Measurements from ENCODE around the gene TXNDC8. TPM values are rescaled to one million over a fixed set of nuclear protein-coding genes. Genes with fewer than 3 reads are reported as not detected.

The TXNDC8 gene
- total and polyA plus RNA-seq, 5 experiments from 2014 or later = not detected

DNA sequence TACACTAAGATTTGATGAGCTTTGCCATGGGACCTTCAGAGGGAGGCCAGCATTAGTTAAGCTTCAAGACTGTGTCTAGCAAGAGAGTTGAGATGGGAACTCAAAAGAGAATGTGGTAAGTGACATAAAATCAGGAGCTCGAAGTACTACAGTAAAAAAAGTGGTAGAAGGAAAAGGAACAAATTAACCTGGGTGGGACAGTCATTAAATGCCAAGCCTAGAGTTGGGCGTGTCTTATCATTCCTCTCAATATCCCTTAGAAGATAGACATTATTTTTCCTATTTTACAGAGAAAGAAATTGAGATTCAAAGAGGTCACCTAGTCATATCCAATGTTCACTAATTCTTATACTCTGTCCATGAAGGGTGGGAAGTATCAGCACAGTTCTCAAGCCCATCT is 78.1 kb downstream of the TXNDC8 start:
- H3K36me3 Mint-ChIP-seq = no peaks in the 10 kb centered on the region
- ATAC-seq (no peak), DNase-seq (no peak)
- H3K4me3 Mint-ChIP-seq = no peak overlapping the region
- peaks cover 0 to 3% (median 0%) of the 10 kb centered on the region in 9 donors for H3K9me3 Mint-ChIP-seq
- POLR2A ChIA-PET = no interaction called here
- peaks cover 15 to 26% (median 17%) of the 10 kb centered on the region in 4 donors for H3K4me1 Mint-ChIP-seq
- H3K27me3 Mint-ChIP-seq = peaks cover 0 to 3% (median 0%) of the 10 kb centered on the region in 5 donors
- no peak overlapping the region for H3K27ac Mint-ChIP-seq

DNA sequence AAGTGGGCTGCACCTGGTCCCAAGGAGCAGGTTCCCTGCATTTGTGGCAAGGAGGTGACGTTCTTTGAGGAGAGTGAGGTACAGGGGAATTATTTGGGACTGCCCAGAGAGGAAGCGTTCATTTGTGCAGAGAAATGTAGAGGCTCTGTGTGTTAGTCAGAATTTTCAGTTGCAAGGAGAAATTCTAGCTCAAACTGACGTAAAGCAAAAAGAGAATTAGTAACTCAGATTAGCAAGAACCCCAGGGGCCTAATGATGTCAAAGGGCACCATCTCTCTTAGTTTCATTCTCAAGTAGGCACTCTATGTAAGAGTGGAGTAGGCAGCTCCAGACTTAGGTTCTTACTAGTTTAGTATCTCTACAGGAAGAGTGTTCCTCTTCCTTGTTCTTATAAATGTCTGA is 79.0 kb downstream of the TXNDC8 start:
- Mint-ChIP-seq H3K27me3 (peaks cover 0 to 3% (median 0%) of the 10 kb centered on the region in 5 donors), H3K9me3 (no peaks in the 10 kb centered on the region), H3K4me1 (peaks cover 18 to 31% (median 22%) of the 10 kb centered on the region in 4 donors), H3K36me3 (no peaks in the 10 kb centered on the region), H3K27ac (peak overlapping the region in 2 of 10 donors; percentile 9 to 25), H3K4me3 (no peak overlapping the region)
- POLR2A ChIA-PET = no interaction called here
- ATAC-seq (no peak), DNase-seq (no peak)

DNA sequence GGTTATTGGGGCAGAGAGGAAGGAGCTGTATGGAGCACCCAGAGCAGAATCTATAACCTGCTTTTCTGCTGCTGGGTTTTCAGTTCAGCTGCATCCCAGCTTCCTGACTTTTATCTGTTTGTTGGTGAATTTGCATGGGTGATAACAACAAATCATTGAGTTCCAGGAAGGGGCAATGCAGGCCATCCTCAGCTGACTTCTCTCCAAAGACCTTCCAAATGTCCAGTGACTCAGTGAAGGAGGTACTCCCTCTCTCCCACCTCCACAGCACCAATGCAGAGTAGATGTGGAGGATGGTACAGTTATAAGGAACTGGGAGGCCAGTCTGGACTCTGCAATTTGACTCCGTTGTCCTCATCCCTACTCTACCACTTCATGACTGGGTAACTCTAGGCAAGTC is 79.7 kb downstream of the TXNDC8 start:
- ATAC-seq (no peak), DNase-seq (no peak)
- peak overlapping the region in 2 of 10 donors; percentile 4 to 91 for H3K27ac Mint-ChIP-seq
- POLR2A ChIA-PET = no interaction called here
- no peaks in the 10 kb centered on the region for H3K36me3 Mint-ChIP-seq
- no peaks in the 10 kb centered on the region for H3K9me3 Mint-ChIP-seq
- peaks cover 0 to 3% (median 0%) of the 10 kb centered on the region in 5 donors for H3K27me3 Mint-ChIP-seq
- H3K4me1 Mint-ChIP-seq = peaks cover 18 to 35% (median 28%) of the 10 kb centered on the region in 4 donors
- H3K4me3 Mint-ChIP-seq = peak overlapping the region in 4 of 10 donors; percentile 1 to 97 (median 94)

DNA sequence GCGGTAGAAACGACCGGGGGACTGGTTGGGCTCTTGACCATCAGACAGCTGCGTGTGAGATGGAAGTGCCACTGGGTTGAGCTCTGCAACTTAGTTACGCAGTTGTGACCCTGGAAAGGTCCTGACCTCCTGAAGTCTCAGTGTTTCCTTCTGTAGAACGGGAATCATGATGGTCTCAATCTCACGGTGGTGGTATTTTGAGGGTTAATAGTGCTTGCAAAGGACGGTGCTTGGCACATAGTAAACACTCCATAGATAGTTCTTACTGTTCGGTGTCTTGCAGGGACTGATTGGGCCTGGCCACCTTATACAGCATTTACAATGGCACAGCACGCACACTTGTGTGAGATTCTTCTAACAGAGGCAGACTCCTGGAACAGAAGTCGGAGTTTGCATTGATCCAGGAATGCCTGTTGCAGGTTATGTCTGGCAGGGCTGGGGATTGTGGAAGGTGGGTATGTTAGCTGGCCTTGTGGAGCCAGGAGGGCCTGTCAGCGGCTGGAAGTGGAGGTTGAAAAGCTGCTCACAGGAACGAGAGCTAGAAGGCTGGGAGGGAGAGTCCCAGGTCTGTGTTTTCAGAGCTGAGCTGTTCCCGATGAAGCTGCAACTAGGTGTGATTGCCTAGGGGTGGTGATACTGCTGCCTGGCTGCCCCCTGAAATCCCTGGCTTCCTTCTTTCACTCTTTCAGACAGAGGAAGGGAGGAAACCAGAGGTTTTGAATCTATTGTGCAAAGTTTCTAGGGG is 80.4 kb downstream of the TXNDC8 start:
- no peaks in the 10 kb centered on the region for H3K9me3 Mint-ChIP-seq
- ATAC-seq (no peak), DNase-seq (peak in 1 of 10 donors; percentile 2)
- H3K36me3 Mint-ChIP-seq = no peaks in the 10 kb centered on the region
- H3K27ac Mint-ChIP-seq = peak overlapping the region; percentile 66 to 94 (median 90)
- peaks cover 20 to 35% (median 31%) of the 10 kb centered on the region in 4 donors for H3K4me1 Mint-ChIP-seq
- POLR2A ChIA-PET = no interaction called here
- peaks cover 0 to 3% (median 0%) of the 10 kb centered on the region in 5 donors for H3K27me3 Mint-ChIP-seq
- peak overlapping the region; percentile 84 to 99 (median 94) for H3K4me3 Mint-ChIP-seq

DNA sequence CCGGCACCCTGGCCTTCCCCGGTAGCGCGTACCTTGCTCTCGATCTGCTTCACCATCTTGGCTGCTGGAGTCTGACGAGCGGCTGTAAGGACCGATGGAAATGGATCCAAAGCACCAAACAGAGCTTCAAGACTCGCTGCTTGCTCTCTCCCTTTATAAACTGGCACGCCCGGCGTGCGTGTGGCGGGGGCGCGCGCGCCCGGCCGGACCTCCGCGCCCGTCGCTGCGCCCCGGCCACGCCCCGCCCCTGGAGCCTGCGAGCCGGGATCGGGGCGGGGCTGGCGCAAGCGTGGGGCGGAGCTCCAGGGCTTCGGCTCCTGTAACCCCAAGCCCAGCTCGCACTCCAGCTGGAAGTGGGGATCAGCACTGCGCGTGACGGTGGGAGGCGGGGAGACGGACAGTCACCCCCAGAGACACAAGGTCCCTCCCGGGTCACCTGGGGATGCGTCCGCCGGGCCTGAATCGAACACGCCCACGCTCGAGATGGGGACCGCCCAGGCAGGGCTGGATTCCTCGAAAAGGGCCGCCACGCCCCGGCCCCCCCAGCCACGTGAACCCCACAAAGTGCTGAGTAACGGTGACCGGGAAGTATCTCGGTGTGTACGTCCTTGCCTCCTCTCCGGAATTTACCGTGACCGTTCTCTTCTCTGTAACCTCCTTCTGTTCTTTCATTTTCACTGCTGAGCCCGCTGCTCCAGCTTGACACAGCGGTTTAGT is 81.1 kb downstream of the TXNDC8 start, which contains the start of gene TXN:
TXN (minus strand) TSS at position 128 of the 717 bp plus-strand sequence; CDS start at position 56, 72 bp downstream.
- DNase-seq (peak; percentile 48 to 82 (median 68)), ATAC-seq (peak; percentile 72 to 82)
- peak within 1 kb of the TSS; percentile 86 to 97 (median 93) for H3K27ac Mint-ChIP-seq
- H3K27me3 Mint-ChIP-seq = peaks cover 0 to 3% (median 0%) of the 10 kb centered on the region in 5 donors
- POLR2A ChIA-PET = no interaction called here
- peak within 1 kb of the TSS; percentile 84 to 99 (median 96) for H3K4me3 Mint-ChIP-seq
- H3K36me3 Mint-ChIP-seq = no peaks in the 10 kb centered on the region
- H3K4me1 Mint-ChIP-seq = peaks cover 20 to 35% (median 32%) of the 10 kb centered on the region in 4 donors
- no peaks in the 10 kb centered on the region for H3K9me3 Mint-ChIP-seq

DNA sequence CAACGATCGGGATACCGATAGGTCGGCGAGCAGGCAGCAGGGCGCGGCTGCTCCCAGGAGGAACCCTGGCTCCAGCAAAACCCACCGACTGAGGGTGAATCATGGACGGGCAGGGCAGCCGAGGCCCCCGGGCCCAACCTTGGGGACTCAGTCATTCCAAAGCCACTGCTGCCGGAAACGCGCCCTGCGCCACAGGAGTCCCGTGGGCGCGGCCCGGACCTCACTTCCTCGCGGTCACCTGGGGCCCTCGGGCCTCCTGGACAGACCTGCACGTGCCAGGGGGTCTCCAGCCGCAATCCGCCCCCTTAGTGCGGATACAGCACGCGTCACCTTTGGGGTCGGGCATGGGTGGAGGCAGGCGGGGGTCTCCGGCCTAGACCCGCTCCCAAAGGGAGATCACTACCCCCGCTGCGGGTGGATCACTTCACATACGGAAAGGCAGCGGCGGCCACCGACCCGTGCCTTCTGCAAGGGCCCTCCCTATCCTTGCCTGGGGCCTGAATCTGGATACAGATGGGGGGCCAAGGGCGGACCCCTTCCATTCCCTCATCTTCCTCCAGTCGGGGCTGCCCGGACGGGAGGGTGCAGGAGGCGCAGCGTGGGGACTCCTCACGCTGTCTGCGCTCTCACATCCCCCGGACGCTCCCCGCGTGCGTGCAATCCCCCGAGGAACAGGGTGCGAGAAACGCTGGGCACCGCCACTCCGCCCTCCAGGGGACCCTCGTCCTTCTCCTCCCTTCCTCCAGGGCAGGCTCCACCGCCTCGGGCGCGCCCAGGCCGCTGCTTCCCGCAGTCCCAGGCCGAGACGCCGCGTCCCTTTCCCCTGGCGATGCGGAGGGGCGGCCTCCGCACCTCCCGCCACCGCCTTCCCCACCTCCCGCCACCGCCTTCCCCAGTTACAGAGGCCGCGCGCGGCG is 81.9 kb downstream of the TXNDC8 start:
- POLR2A ChIA-PET = no interaction called here
- Mint-ChIP-seq H3K27me3 (no peaks in the 10 kb centered on the region), H3K4me3 (peak overlapping the region; percentile 84 to 98 (median 94)), H3K27ac (peak overlapping the region; percentile 86 to 97 (median 93)), H3K4me1 (peaks cover 20 to 35% (median 32%) of the 10 kb centered on the region in 4 donors), H3K36me3 (no peaks in the 10 kb centered on the region), H3K9me3 (no peaks in the 10 kb centered on the region)
- DNase-seq (peak in 6 of 10 donors; percentile 8 to 58 (median 12)), ATAC-seq (peak; percentile 29)

- peaks cover 0 to 6% (median 0%) of the 10 kb centered on the region in 3 donors for H3K36me3 Mint-ChIP-seq
- H3K27me3 Mint-ChIP-seq = no peaks in the 10 kb centered on the region
- ATAC-seq (no peak), DNase-seq (peak in 2 of 10 donors; percentile 10 to 14)
- H3K4me3 Mint-ChIP-seq = peak overlapping the region; percentile 84 to 98 (median 94)
- H3K27ac Mint-ChIP-seq = peak overlapping the region; percentile 12 to 89 (median 80)
- POLR2A ChIA-PET = no interaction called here
- H3K4me1 Mint-ChIP-seq = peaks cover 20 to 35% (median 32%) of the 10 kb centered on the region in 4 donors
- H3K9me3 Mint-ChIP-seq = no peaks in the 10 kb centered on the region
Measured at GRCh38 chr9:110255034-110255462, 82.6 kb downstream of the TXNDC8 start.

- H3K9me3 Mint-ChIP-seq = no peaks in the 10 kb centered on the region
- H3K4me1 Mint-ChIP-seq = peaks cover 20 to 35% (median 32%) of the 10 kb centered on the region in 4 donors
- H3K36me3 Mint-ChIP-seq = peaks cover 0 to 7% (median 3%) of the 10 kb centered on the region in 3 donors
- no peak for ATAC-seq
- no peaks in the 10 kb centered on the region for H3K27me3 Mint-ChIP-seq
- H3K4me3 Mint-ChIP-seq = peak overlapping the region; percentile 84 to 98 (median 94)
- DNase-seq = no peak
- H3K27ac Mint-ChIP-seq = peak overlapping the region; percentile 64 to 89 (median 80)
- POLR2A ChIA-PET = no interaction called here
Measured at GRCh38 chr9:110254500-110254899, 83.2 kb downstream of the TXNDC8 start.

Other genes with a start within 250 kb of the TXNDC8 start
- not detected for gene C9orf152, start 129.7 kb downstream of the TXNDC8 start, total RNA-seq
- gene C9orf152, start 129.7 kb downstream of the TXNDC8 start, polyA plus RNA-seq = not detected
- 10 to 100 TPM; 28.7 to 29.8 TPM for gene TXN, start 81.4 kb downstream of the TXNDC8 start, total RNA-seq
- gene TXN, start 81.4 kb downstream of the TXNDC8 start, polyA plus RNA-seq = 100 to 1,000 TPM in 1 of 3 donors, 10 to 100 TPM in 2; 46.2 to 104 (median 72.1) TPM
- not detected for gene SVEP1, start 241.9 kb upstream of the TXNDC8 start, total RNA-seq
- not detected for gene SVEP1, start 241.9 kb upstream of the TXNDC8 start, polyA plus RNA-seq